ENCODE data around the gene ASB16.

- TF ChIP-seq, protein P1, sequence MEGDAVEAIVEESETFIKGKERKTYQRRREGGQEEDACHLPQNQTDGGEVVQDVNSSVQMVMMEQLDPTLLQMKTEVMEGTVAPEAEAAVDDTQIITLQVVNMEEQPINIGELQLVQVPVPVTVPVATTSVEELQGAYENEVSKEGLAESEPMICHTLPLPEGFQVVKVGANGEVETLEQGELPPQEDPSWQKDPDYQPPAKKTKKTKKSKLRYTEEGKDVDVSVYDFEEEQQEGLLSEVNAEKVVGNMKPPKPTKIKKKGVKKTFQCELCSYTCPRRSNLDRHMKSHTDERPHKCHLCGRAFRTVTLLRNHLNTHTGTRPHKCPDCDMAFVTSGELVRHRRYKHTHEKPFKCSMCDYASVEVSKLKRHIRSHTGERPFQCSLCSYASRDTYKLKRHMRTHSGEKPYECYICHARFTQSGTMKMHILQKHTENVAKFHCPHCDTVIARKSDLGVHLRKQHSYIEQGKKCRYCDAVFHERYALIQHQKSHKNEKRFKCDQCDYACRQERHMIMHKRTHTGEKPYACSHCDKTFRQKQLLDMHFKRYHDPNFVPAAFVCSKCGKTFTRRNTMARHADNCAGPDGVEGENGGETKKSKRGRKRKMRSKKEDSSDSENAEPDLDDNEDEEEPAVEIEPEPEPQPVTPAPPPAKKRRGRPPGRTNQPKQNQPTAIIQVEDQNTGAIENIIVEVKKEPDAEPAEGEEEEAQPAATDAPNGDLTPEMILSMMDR (IDR thresholded peaks at IDR 0.05): no peak
- TF ChIP-seq POLR2A (IDR thresholded peaks at IDR 0.05): no peak
These were observed 47.6 kb upstream of the ASB16 start for GRCh38 chr17:44122816-44123355.
